Measurements from ENCODE around the gene OSBPL6. TPM values are rescaled to one million over a fixed set of nuclear protein-coding genes. Genes with fewer than 3 reads are reported as not detected.

The OSBPL6 gene
- total and polyA plus RNA-seq, 4 donors, result 1.3 to 3.3 (median 2.2) TPM

GRCh38 chr2:178449700-178450523 lies 255.6 kb downstream of the OSBPL6 start:
- Histone ChIP-seq H3K4me1 (ENCODE audit: control insufficient read depth in 4 of 4, insufficient read depth in 4 of 4, low read length in 3 of 4) (peaks cover 2 to 27% (median 20%) of the 10 kb centered on the region in 4 donors), H3K4me3 (ENCODE audit: low read depth in 1 of 3, low read length in 3 of 3) (peak overlapping the region; percentile 70 to 90 (median 81)), H3K27me3 (ENCODE audit: control insufficient read depth in 4 of 4, insufficient read depth in 4 of 4, low read length in 3 of 4) (no peaks in the 10 kb centered on the region), H3K27ac (ENCODE audit: low read depth in 1 of 2, low read length in 2 of 2) (peak overlapping the region; percentile 99 to 100), H3K9ac (ENCODE audit: low read depth in 1 of 2, low read length in 2 of 2) (peak overlapping the region; percentile 48 to 90), H3K36me3 (ENCODE audit: control insufficient read depth in 4 of 4, insufficient read depth in 3 of 4, low read depth in 1 of 4, low read length in 3 of 4) (peaks cover 0 to 21% (median 18%) of the 10 kb centered on the region in 4 donors), H3K9me3 (ENCODE audit: control insufficient read depth in 4 of 4, low read length in 3 of 4) (no peaks in the 10 kb centered on the region)
- TF ChIP-seq FOXA2 (IDR thresholded peaks at IDR 0.05) (peak; percentile 77), HNF4G (IDR thresholded peaks at IDR 0.05) (no peak), REST (IDR thresholded peaks at IDR 0.05) (peak; percentile 21), TAF1 (conservative IDR thresholded peaks at IDR 0.05) (peak; percentile 54), ZBTB33 (IDR thresholded peaks at IDR 0.05) (peak; percentile 44), ATF3 (IDR thresholded peaks at IDR 0.05) (no peak), NR2F2 (IDR thresholded peaks at IDR 0.05) (no peak), YY1 (IDR thresholded peaks at IDR 0.05) (peak; percentile 60), RAD21 (IDR thresholded peaks at IDR 0.05) (peak; percentile 2 to 19), EGR1 (IDR thresholded peaks at IDR 0.05; ENCODE audit: low read depth in 2 of 2) (peak in 1 of 2 donors; percentile 50), FOXA1 (IDR thresholded peaks at IDR 0.05) (peak; percentile 46), SP1 (IDR thresholded peaks at IDR 0.05) (peak; percentile 30), RXRA (IDR thresholded peaks at IDR 0.05) (peak; percentile 50 to 70), GABPA (IDR thresholded peaks at IDR 0.05 in 1 of 2, conservative IDR thresholded peaks at IDR 0.05 in 1 of 2) (no peak), CTCF (IDR thresholded peaks at IDR 0.05; ENCODE audit: low read depth, low read length, missing input control) (no peak), JUND (IDR thresholded peaks at IDR 0.05) (peak; percentile 16 to 38), MAX (IDR thresholded peaks at IDR 0.05) (peak; percentile 72), HNF4A (conservative IDR thresholded peaks at IDR 0.05) (peak in 1 of 2 donors; percentile 60)
- no peak for DNase-seq (ENCODE audit: low spot score)
- 2% methylated on average over 18 of the region's 18 CpGs for WGBS

All from liver (tissue), 9 donors.